ENCODE measurements around the gene ZNF366. TPM values are rescaled to one million over a fixed set of nuclear protein-coding genes. Genes with fewer than 3 reads are reported as not detected.

ZNF366 gene
- total RNA-seq, 4 donors from 2014 or later = 2.8 to 6.5 (median 4.9) TPM

DNA sequence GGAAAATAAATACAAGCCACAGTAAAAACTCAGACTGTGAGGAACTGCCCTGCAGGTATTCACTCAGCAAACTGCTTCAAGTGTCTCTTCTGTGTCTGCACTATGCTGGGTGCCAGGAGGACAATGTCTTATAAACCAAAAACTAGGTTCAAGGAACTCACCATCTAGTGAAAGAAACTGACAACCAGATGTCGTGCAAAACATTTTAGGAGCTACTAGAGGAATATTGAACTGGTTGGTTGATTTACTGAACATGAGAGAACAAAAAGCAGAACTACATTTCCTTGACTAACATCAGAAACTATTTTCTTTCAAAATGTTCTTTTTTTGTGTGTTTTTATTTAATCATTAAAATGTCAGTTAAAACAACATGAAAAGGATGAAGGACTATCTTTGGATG lies 35.2 kb downstream of the ZNF366 start:
- H3K4me1 ChIP-seq = peaks cover 0 to 4% (median 0%) of the 10 kb centered on the region in 3 donors
- no peak for ATAC-seq
- 94 to 100% methylated on average over 1 of the region's 1 CpG for WGBS, 2 donors (ENCODE audit: low coverage in 1 of 2)
- H3K4me3 ChIP-seq = no peak overlapping the region
- no peaks in the 10 kb centered on the region for H3K36me3 ChIP-seq
- H3K27me3 ChIP-seq = no peaks in the 10 kb centered on the region
- no peak for TF ChIP-seq POLR2A (IDR thresholded peaks at IDR 0.05)
- TF ChIP-seq POLR2AphosphoS5 (IDR thresholded peaks at IDR 0.05) = no peak
- TF ChIP-seq, protein P1, sequence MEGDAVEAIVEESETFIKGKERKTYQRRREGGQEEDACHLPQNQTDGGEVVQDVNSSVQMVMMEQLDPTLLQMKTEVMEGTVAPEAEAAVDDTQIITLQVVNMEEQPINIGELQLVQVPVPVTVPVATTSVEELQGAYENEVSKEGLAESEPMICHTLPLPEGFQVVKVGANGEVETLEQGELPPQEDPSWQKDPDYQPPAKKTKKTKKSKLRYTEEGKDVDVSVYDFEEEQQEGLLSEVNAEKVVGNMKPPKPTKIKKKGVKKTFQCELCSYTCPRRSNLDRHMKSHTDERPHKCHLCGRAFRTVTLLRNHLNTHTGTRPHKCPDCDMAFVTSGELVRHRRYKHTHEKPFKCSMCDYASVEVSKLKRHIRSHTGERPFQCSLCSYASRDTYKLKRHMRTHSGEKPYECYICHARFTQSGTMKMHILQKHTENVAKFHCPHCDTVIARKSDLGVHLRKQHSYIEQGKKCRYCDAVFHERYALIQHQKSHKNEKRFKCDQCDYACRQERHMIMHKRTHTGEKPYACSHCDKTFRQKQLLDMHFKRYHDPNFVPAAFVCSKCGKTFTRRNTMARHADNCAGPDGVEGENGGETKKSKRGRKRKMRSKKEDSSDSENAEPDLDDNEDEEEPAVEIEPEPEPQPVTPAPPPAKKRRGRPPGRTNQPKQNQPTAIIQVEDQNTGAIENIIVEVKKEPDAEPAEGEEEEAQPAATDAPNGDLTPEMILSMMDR (IDR thresholded peaks at IDR 0.05) = no peak
- TF ChIP-seq EP300 (IDR thresholded peaks at IDR 0.05) = no peak
- no peaks in the 10 kb centered on the region for H3K9me3 ChIP-seq
- no peak overlapping the region for H3K27ac ChIP-seq

DNA sequence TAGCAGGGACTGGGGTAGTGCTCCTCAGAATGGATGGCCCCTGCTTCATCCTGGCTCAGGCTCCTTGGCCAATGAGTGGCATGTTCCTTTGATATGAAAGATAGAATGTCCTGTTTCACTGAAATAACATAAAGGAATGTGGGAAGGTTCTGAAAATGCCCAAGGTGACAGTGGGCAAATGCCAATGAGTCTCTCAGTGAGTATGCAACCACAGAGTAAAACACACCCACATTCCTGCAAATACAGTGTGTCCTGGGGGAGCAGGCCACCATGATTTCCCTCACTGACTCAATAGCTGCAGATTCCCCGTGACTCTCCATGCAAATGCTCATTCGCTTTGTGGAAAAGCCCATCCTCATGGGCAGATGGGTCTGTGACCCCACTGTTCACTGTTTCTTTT lies 36.4 kb downstream of the ZNF366 start:
- Histone ChIP-seq H3K9me3 (no peaks in the 10 kb centered on the region), H3K4me1 (peaks cover 0 to 5% (median 4%) of the 10 kb centered on the region in 3 donors), H3K4me3 (no peak overlapping the region), H3K36me3 (no peaks in the 10 kb centered on the region), H3K27ac (no peak overlapping the region), H3K27me3 (no peaks in the 10 kb centered on the region)
- ATAC-seq = no peak
- TF ChIP-seq POLR2AphosphoS5 (IDR thresholded peaks at IDR 0.05) = no peak
- WGBS, 2 donors (ENCODE audit: low coverage in 1 of 2) = 92 to 100% methylated on average over 2 of the region's 2 CpGs

- H3K4me1 ChIP-seq = peaks cover 0 to 9% (median 4%) of the 10 kb centered on the region in 3 donors
- H3K27me3 ChIP-seq = no peaks in the 10 kb centered on the region
- H3K27ac ChIP-seq = no peak overlapping the region
- no peaks in the 10 kb centered on the region for H3K36me3 ChIP-seq
- H3K9me3 ChIP-seq = no peaks in the 10 kb centered on the region
- TF ChIP-seq EP300 (IDR thresholded peaks at IDR 0.05) = no peak
- TF ChIP-seq, protein P1 (IDR thresholded peaks at IDR 0.05) = no peak
- no peak for TF ChIP-seq POLR2A (IDR thresholded peaks at IDR 0.05)
- TF ChIP-seq POLR2AphosphoS5 (IDR thresholded peaks at IDR 0.05) = no peak
- WGBS, 2 donors (ENCODE audit: low coverage in 1 of 2) = 82 to 83% methylated on average over 1 of the region's 1 CpG
- H3K4me3 ChIP-seq = no peak overlapping the region
- no peak for ATAC-seq
Observed at GRCh38 chr5:72468606-72469005, 38.6 kb downstream of the ZNF366 start.

- Histone ChIP-seq H3K4me1 (peaks cover 0 to 13% (median 4%) of the 10 kb centered on the region in 3 donors), H3K4me3 (no peak overlapping the region), H3K36me3 (no peaks in the 10 kb centered on the region), H3K9me3 (no peaks in the 10 kb centered on the region), H3K27ac (no peak overlapping the region), H3K27me3 (no peaks in the 10 kb centered on the region)
- ATAC-seq = no peak
- 75 to 86% methylated on average over 5 of the region's 5 CpGs for WGBS, 2 donors (ENCODE audit: low coverage in 1 of 2)
- TF ChIP-seq, protein P1 (IDR thresholded peaks at IDR 0.05) = no peak
- TF ChIP-seq POLR2A (IDR thresholded peaks at IDR 0.05) (no peak), POLR2AphosphoS5 (IDR thresholded peaks at IDR 0.05) (no peak), EP300 (IDR thresholded peaks at IDR 0.05) (no peak)
Observed at GRCh38 chr5:72468024-72468423, 39.2 kb downstream of the ZNF366 start.

DNA sequence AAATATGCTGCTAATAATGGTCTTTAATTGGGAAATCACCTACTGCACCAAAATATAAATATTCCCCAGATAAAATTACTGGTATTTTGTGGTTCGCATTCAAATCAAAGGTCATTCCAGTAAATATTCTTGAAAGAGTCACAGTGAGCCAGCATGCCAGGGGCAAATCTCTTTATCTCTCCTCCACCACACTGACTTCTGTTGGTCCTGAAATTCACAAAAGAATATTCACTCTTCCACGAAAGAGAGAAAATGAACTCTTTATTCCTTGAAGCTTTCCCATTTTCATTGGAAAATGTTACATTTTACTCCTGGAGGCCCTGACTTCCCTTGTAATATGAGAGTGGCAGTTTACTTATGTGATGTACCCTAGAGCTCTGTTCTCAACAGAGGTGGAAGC lies 39.7 kb downstream of the ZNF366 start:
- H3K27ac ChIP-seq = no peak overlapping the region
- H3K27me3 ChIP-seq = no peaks in the 10 kb centered on the region
- 75 to 89% methylated on average over 2 of the region's 2 CpGs for WGBS, 2 donors (ENCODE audit: low coverage in 1 of 2)

More for the DNA sequence above, 39.7 kb downstream of the ZNF366 start:
- no peak for ATAC-seq
- H3K9me3 ChIP-seq = no peaks in the 10 kb centered on the region
- peaks cover 0 to 13% (median 2%) of the 10 kb centered on the region in 3 donors for H3K4me1 ChIP-seq
- no peak overlapping the region for H3K4me3 ChIP-seq
- no peaks in the 10 kb centered on the region for H3K36me3 ChIP-seq
- TF ChIP-seq POLR2AphosphoS5 (IDR thresholded peaks at IDR 0.05) (no peak), EP300 (IDR thresholded peaks at IDR 0.05) (no peak), POLR2A (IDR thresholded peaks at IDR 0.05) (no peak)
- TF ChIP-seq, protein P1 (IDR thresholded peaks at IDR 0.05) = no peak
